Pancreas (tissue), 10 donors: ENCODE measurements around the gene SPATC1L. TPM values are rescaled to one million over a fixed set of nuclear protein-coding genes. Genes with fewer than 3 reads are reported as not detected.
"Not testable (repeated sequence)": the region's sequence is repeated elsewhere in the genome, so short reads cannot be mapped to it uniquely, and the experiment has no call there.

Source experiments
- ATAC-seq, 4 donors: fragments of 200-7000 bp; cut with Tn5 transposase; one replicate each; pipeline versions ENCODE4 v1.8.0 to v1.9.1; 2020; ENCODE audit warnings: mild to moderate bottlenecking in 4 of 4, moderate library complexity in 4 of 4
- DNase-seq, 6 donors: peaks; one replicate each; pipeline ENCODE4 v3.0.0-alpha.2; 2020
- FAIRE-seq: peaks from 2 replicates; lab custom pipeline; 2012; peaks lifted over from hg19 to GRCh38; lab: Jason Lieb, UNC
- H3K27ac ChIP-seq, 4 donors: fragments of 200-600 bp; sonication (generic); 1 replicate in 3 of 4; 2 replicates in 1 of 4; pipeline versions ENCODE4 v1.5.0 to v1.8.0; 2020
- H3K27me3 ChIP-seq, 4 donors: fragments of 200-600 bp; one replicate each; pipeline ENCODE4 v1.8.0; 2021
- H3K36me3 ChIP-seq, 3 donors: fragments of 200-600 bp; sonication (generic) in 1 of 3; one replicate each; pipeline versions ENCODE4 v1.5.0 to v1.8.0; 2020 to 2021
- H3K4me1 ChIP-seq, 3 donors: fragments of 200-600 bp; one replicate each; pipeline ENCODE4 v1.8.0; 2021
- H3K4me3 ChIP-seq, 4 donors: fragments of 200-600 bp; sonication (generic) in 2 of 4; one replicate each; pipeline versions ENCODE4 v1.5.0 to v1.8.0; 2020 to 2021
- H3K9me3 ChIP-seq, 4 donors: fragments of 200-600 bp; one replicate each; pipeline ENCODE4 v1.8.0; 2021
- CTCF ChIP-seq, 4 donors: fragments of 200-600 bp; sonication (generic) in 3 of 4; IDR thresholded peaks; one replicate each; pipeline versions ENCODE4 v1.5.0 to v1.8.0; 2021; ENCODE audit warnings: antibody characterized with exemption in 4 of 4
- WGBS, 2 donors: extraction: QIAGEN DNeasy Blood & Tissue Kit; methylation state at CpG; one replicate each; pipeline ENCODE4 v1.1.7; 2013; 5-methylcytosine and 5-hydroxymethylcytosine counted together
- intact Hi-C, 3 donors: fragments of 100-400 bp; cut with DNase I; formaldehyde crosslinking; loops; one replicate each; pipeline versions ENCODE4 v1.11.1 to v1.14.2; 2022
- polyA plus RNA-seq, 2 donors: library from polyadenylated mRNA; stranded (reverse); fragments of 200-250 nt; gene quantifications; one replicate each; pipeline ENCODE4 v1.2.3, GENCODE V29; 2013
- total RNA-seq, 6 donors: library from RNA; stranded (reverse); fragmentation: NEBNext Ultra II Directional in 4 of 6; extraction: Animal tissue kit (Norgen Biotek cat#: 25700) in 4 of 6; gene quantifications; one replicate each; pipeline versions ENCODE4 v1.2.1 to v1.2.4, GENCODE V29; 2021 to 2023
- donor health status: healthy with polysubstance abuse.
- donor health status: DM: no; HTN: no; CAD: no; lungs with moderate emphysema.
- donor health status: DM: no; HTN: no; CAD: no.
- donor health status: control.
- donor health status: control.
- donor health status: Bipolar disorder and iron deficiency.
- donor health status: DM: yes; HTN: yes; CAD: no.
- donor health status: DM: no; HTN: no; CAD: no.
- donor health status: DM: no; HTN: no; CAD: no.
- donor health status: DM: yes; HTN: yes; CAD: no.

The SPATC1L gene
- total and polyA plus RNA-seq, 8 donors, result 3.1 to 26.9 (median 6.5) TPM

GRCh38 chr21:46150491-46151121 lies 33.7 kb downstream of the SPATC1L start:
- FAIRE-seq, result no peak
- Histone ChIP-seq H3K4me1 (peaks cover 0 to 4% (median 0%) of the 10 kb centered on the region in 3 donors), H3K4me3 (no peak overlapping the region), H3K27me3 (no peaks in the 10 kb centered on the region), H3K36me3 (no peaks in the 10 kb centered on the region), H3K9me3 (no peaks in the 10 kb centered on the region), H3K27ac (no peak overlapping the region)
- peak in 3 of 6 donors; percentile 14 to 54 (median 51) for DNase-seq
- no peak for ATAC-seq
- WGBS, 2 donors, result 76 to 77% methylated on average over 24 of the region's 24 CpGs
- no peak for TF ChIP-seq CTCF (IDR thresholded peaks at IDR 0.05)
- intact Hi-C loops, result no loop called here

GRCh38 chr21:46150073-46150472 lies 34.2 kb downstream of the SPATC1L start:
- DNase-seq (peak in 3 of 6 donors; percentile 28 to 55 (median 50)), ATAC-seq (no peak), FAIRE-seq (no peak)
- Histone ChIP-seq H3K27me3 (no peaks in the 10 kb centered on the region), H3K9me3 (no peaks in the 10 kb centered on the region), H3K27ac (no peak overlapping the region), H3K4me3 (no peak overlapping the region), H3K4me1 (peaks cover 0 to 4% (median 0%) of the 10 kb centered on the region in 3 donors), H3K36me3 (no peaks in the 10 kb centered on the region)
- WGBS, 2 donors, result 72 to 76% methylated on average over 19 of the region's 19 CpGs
- no peak for TF ChIP-seq CTCF (IDR thresholded peaks at IDR 0.05)
- intact Hi-C loops, result no loop called here

GRCh38 chr21:46149205-46149901 lies 34.9 kb downstream of the SPATC1L start:
- DNase-seq, result peak in 3 of 6 donors; percentile 10 to 35 (median 30)
- Histone ChIP-seq H3K4me1 (peaks cover 0 to 4% (median 0%) of the 10 kb centered on the region in 3 donors), H3K27me3 (no peaks in the 10 kb centered on the region), H3K36me3 (no peaks in the 10 kb centered on the region), H3K9me3 (no peaks in the 10 kb centered on the region), H3K27ac (no peak overlapping the region), H3K4me3 (no peak overlapping the region)
- no peak for ATAC-seq
- FAIRE-seq, result no peak
- 63 to 72% methylated on average over 22 of the region's 22 CpGs for WGBS, 2 donors
- intact Hi-C loops, result no loop called here
- TF ChIP-seq CTCF (IDR thresholded peaks at IDR 0.05), result no peak

- Histone ChIP-seq H3K27me3 (no peaks in the 10 kb centered on the region), H3K9me3 (no peaks in the 10 kb centered on the region), H3K27ac (no peak overlapping the region), H3K4me1 (peaks cover 0 to 4% (median 0%) of the 10 kb centered on the region in 3 donors), H3K4me3 (no peak overlapping the region), H3K36me3 (no peaks in the 10 kb centered on the region)
- FAIRE-seq (no peak), DNase-seq (no peak), ATAC-seq (no peak)
- intact Hi-C loops, result no loop called here
- 83 to 86% methylated on average over 11 of the region's 11 CpGs for WGBS, 2 donors
- no peak for TF ChIP-seq CTCF (IDR thresholded peaks at IDR 0.05)
Measured at GRCh38 chr21:46148106-46148505, 36.2 kb downstream of the SPATC1L start.

- FAIRE-seq, H3K27ac ChIP-seq, H3K36me3 ChIP-seq, H3K4me3 ChIP-seq, intact Hi-C loops, H3K9me3 ChIP-seq, H3K4me1 ChIP-seq, H3K27me3 ChIP-seq: not testable (repeated sequence)
- TF ChIP-seq CTCF (IDR thresholded peaks at IDR 0.05), result peak in 1 of 4 donors; percentile 7
- ATAC-seq (peak in 1 of 4 donors; percentile 28), DNase-seq (peak in 3 of 6 donors; percentile 27 to 66 (median 45))
- 67 to 79% methylated on average over 12 of the region's 12 CpGs for WGBS, 2 donors
Measured at GRCh38 chr21:46147429-46147828, 36.8 kb downstream of the SPATC1L start.
